Retinal pigment epithelial cell (primary cell): ENCODE measurements around the gene NUDT19.

Experiments
- DNase-seq: peaks from one replicate; pipeline ENCODE4 v3.0.0-alpha.2; 2010; ENCODE audit warnings: low read depth
- H3K4me3 ChIP-seq: 2 replicates; pipeline ENCODE4 v1.5.1; 2011; ENCODE audit warnings: mild to moderate bottlenecking, low read length, control low read depth, moderate library complexity
- CTCF ChIP-seq: conservative IDR thresholded peaks from 2 replicates; pipeline ENCODE4 v1.5.1; 2011; ENCODE audit warnings: low read depth, low read length, control low read depth, inconsistent platforms

NUDT19 gene

GRCh38 chr19:32675720-32676185 is 15.9 kb upstream of the NUDT19 start, which contains the start of gene RGS9BP:
RGS9BP (plus strand) TSS chr19:32675848; CDS start chr19:32676264, 416 bp downstream.
- peak within 1 kb of the TSS; percentile 76 for H3K4me3 ChIP-seq
- DNase-seq = no peak
- TF ChIP-seq CTCF = no peak

GRCh38 chr19:32676186-32676894 is 15.3 kb upstream of the NUDT19 start:
- TF ChIP-seq CTCF = no peak
- DNase-seq = no peak
- H3K4me3 ChIP-seq = no peak overlapping the region

GRCh38 chr19:32676895-32677359 is 14.7 kb upstream of the NUDT19 start:
- DNase-seq = no peak
- no peak for TF ChIP-seq CTCF
- peak overlapping the region; percentile 21 for H3K4me3 ChIP-seq

GRCh38 chr19:32677657-32678056 is 14.0 kb upstream of the NUDT19 start:
- peak overlapping the region; percentile 21 for H3K4me3 ChIP-seq
- peak; percentile 41 for TF ChIP-seq CTCF
- peak; percentile 99 for DNase-seq

GRCh38 chr19:32680986-32681385 is 10.6 kb upstream of the NUDT19 start:
- no peak overlapping the region for H3K4me3 ChIP-seq
- no peak for DNase-seq
- no peak for TF ChIP-seq CTCF

- no peak overlapping the region for H3K4me3 ChIP-seq
- no peak for DNase-seq
- no peak for TF ChIP-seq CTCF
Measured at GRCh38 chr19:32682317-32682716, 9.3 kb upstream of the NUDT19 start.
